ENCODE results near the gene TTC4.

Gene TTC4

GRCh38 chr1:54782588-54782987 lies 66.9 kb downstream of the TTC4 start (continued):
- no peak for TF ChIP-seq TSHZ2 (CRISPR knock-in tag; IDR thresholded peaks at IDR 0.05)
- TF ChIP-seq ARNTL (CRISPR knock-in tag; IDR thresholded peaks at IDR 0.05; ENCODE audit: borderline replicate concordance, low read depth) = no peak

GRCh38 chr1:54784066-54784465 lies 68.4 kb downstream of the TTC4 start:
- no peak for TF ChIP-seq ZFP30 (CRISPR knock-in tag; IDR thresholded peaks at IDR 0.05)
- ATAC-seq = no peak

GRCh38 chr1:54786778-54787177 lies 71.1 kb downstream of the TTC4 start:
- TF ChIP-seq PPARA (CRISPR knock-in tag; IDR thresholded peaks at IDR 0.05; ENCODE audit: borderline replicate concordance) (no peak), SNAI2 (CRISPR knock-in tag; IDR thresholded peaks at IDR 0.05) (no peak), ISL1 (CRISPR knock-in tag; IDR thresholded peaks at IDR 0.05) (no peak), ZFP30 (CRISPR knock-in tag; IDR thresholded peaks at IDR 0.05) (no peak), CSRNP3 (CRISPR knock-in tag; IDR thresholded peaks at IDR 0.05) (no peak), ZNF565 (CRISPR knock-in tag; conservative IDR thresholded peaks at IDR 0.05; ENCODE audit: low read depth) (no peak), GLIS3 (CRISPR knock-in tag; IDR thresholded peaks at IDR 0.05) (no peak), ZNF70 (CRISPR knock-in tag; IDR thresholded peaks at IDR 0.05) (no peak), ZC3H10 (CRISPR knock-in tag; IDR thresholded peaks at IDR 0.05) (no peak), PATZ1 (CRISPR knock-in tag; IDR thresholded peaks at IDR 0.05; ENCODE audit: borderline replicate concordance) (no peak), ESRRG (CRISPR knock-in tag; IDR thresholded peaks at IDR 0.05) (no peak), ZFP3 (CRISPR knock-in tag; IDR thresholded peaks at IDR 0.05) (no peak), TCF4 (CRISPR knock-in tag; IDR thresholded peaks at IDR 0.05; ENCODE audit: borderline replicate concordance) (no peak), OSR1 (CRISPR knock-in tag; IDR thresholded peaks at IDR 0.05) (no peak), TOX (CRISPR knock-in tag; IDR thresholded peaks at IDR 0.05; ENCODE audit: borderline replicate concordance) (no peak), CREB5 (CRISPR knock-in tag; IDR thresholded peaks at IDR 0.05; ENCODE audit: low read depth) (no peak), ZNF8 (CRISPR knock-in tag; IDR thresholded peaks at IDR 0.05) (no peak), BACH2 (CRISPR knock-in tag; IDR thresholded peaks at IDR 0.05; ENCODE audit: borderline replicate concordance) (no peak)
- no peak for ATAC-seq

- TF ChIP-seq CSRNP3 (CRISPR knock-in tag; IDR thresholded peaks at IDR 0.05) = no peak
- no peak for TF ChIP-seq BACH2 (CRISPR knock-in tag; IDR thresholded peaks at IDR 0.05; ENCODE audit: borderline replicate concordance)
- no peak for TF ChIP-seq GLIS3 (CRISPR knock-in tag; IDR thresholded peaks at IDR 0.05)
- no peak for TF ChIP-seq ZFP30 (CRISPR knock-in tag; IDR thresholded peaks at IDR 0.05)
- TF ChIP-seq ZNF70 (CRISPR knock-in tag; IDR thresholded peaks at IDR 0.05) = no peak
- no peak for ATAC-seq
These were observed 71.9 kb downstream of the TTC4 start for GRCh38 chr1:54787604-54788003.

Data from SK-N-SH treated with all-trans-retinoic acid at 6 μM for 48 hours (cell line).